GM20431 (cell line): ENCODE measurements around the gene S1PR4.
"Not testable (repeated sequence)": the region's sequence is repeated elsewhere in the genome, so short reads cannot be mapped to it uniquely, and the experiment has no call there.

ENCODE experiments used
- in situ Hi-C: fragments of 300-500 bp; cut with MseI, MboI; formaldehyde crosslinking; loops from one replicate; pipeline ENCODE4 v1.15.0; 2020; ENCODE audit warnings: low sequenced_read_pairs; ENCODE audit not compliant: unreplicated experiment

The S1PR4 gene

GRCh38 chr19:3176715-3177501, 1.7 kb upstream of the S1PR4 start:
- in situ Hi-C loops, result no loop called here

GRCh38 chr19:3178973-3179738, 587 bp downstream of the S1PR4 start:
- in situ Hi-C loops, result no loop called here

- in situ Hi-C loops, result no loop called here
Observed at GRCh38 chr19:3179739-3180293, 1.2 kb downstream of the S1PR4 start.

GRCh38 chr19:3183721-3184641, 5.4 kb downstream of the S1PR4 start:
- in situ Hi-C loops, result no loop called here

GRCh38 chr19:3184847-3185460, 6.4 kb downstream of the S1PR4 start:
- in situ Hi-C loops, result no loop called here

GRCh38 chr19:3185461-3186159, 7.0 kb downstream of the S1PR4 start, which contains the start of gene NCLN:
NCLN (plus strand) TSS chr19:3185930; CDS start chr19:3186031, 101 bp downstream.
- in situ Hi-C loops, result no loop called here

GRCh38 chr19:3186160-3186688, 7.7 kb downstream of the S1PR4 start:
- in situ Hi-C loops, result no loop called here

GRCh38 chr19:3186891-3187661, 8.5 kb downstream of the S1PR4 start:
- in situ Hi-C loops, result no loop called here

GRCh38 chr19:3187662-3188511, 9.3 kb downstream of the S1PR4 start:
- in situ Hi-C loops, result no loop called here

- in situ Hi-C loops, result no loop called here
Observed at GRCh38 chr19:3188627-3189596, 10.3 kb downstream of the S1PR4 start.

- in situ Hi-C loops, result no loop called here
Observed at GRCh38 chr19:3189702-3190469, 11.3 kb downstream of the S1PR4 start.

GRCh38 chr19:3190470-3190770, 11.9 kb downstream of the S1PR4 start:
- in situ Hi-C loops, result no loop called here

GRCh38 chr19:3190921-3191805, 12.6 kb downstream of the S1PR4 start:
- in situ Hi-C loops, result no loop called here

- in situ Hi-C loops, result not testable (repeated sequence)
Observed at GRCh38 chr19:3191806-3192104, 13.2 kb downstream of the S1PR4 start.

- in situ Hi-C loops, result no loop called here
Observed at GRCh38 chr19:3192228-3192635, 13.7 kb downstream of the S1PR4 start.
